ENCODE data around the gene SELENOM.

SELENOM gene

GRCh38 chr22:31107178-31107893, at the start of gene SELENOM:
SELENOM (minus strand) TSS chr22:31107568; CDS start chr22:31107505, 63 bp downstream.
- peak; percentile 97 for DNase-seq (ENCODE audit: low spot score)

DNA sequence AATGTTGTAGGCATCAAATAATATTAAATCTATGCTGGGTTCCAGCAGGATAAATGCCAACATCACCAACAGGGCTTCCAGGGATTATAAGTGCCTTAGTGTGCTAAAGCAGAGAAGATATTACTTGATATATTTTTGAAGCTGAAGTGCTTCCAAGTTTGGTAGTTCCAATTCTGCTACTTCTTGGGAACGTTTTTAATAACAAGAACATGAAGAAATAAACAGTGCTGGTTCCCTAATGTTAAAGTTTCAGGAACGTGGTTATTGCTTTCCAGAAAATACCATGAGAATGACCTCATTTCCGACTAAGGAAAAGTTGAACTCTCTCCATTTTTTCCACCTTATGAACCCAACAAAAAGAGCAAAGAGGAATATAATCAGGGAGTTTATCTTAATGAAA, 48.1 kb upstream of the SELENOM start:
- no peak for DNase-seq (ENCODE audit: low spot score)

- DNase-seq (ENCODE audit: low spot score), result no peak
These were observed 47.6 kb upstream of the SELENOM start for GRCh38 chr22:31154975-31155374.

DNA sequence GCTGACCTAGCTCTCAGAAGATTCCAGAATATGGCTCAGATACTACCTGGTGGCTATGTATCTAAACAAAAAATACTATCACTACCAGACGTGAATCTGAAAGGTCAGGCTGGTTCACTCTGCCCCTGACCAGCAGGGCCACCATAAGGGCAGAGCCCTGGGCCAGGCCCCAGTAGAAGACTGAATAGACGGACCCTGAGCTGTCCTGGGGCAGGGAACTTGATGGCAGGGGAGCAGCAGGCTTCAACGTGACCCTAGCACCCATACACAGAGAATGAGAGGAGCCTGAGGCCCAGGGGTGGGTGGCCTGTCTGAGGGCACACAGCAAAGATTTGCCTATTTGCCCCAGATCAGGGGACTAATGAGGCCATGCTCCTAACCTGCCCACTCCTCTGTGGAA, 46.0 kb upstream of the SELENOM start:
- DNase-seq (ENCODE audit: low spot score), result no peak

DNA sequence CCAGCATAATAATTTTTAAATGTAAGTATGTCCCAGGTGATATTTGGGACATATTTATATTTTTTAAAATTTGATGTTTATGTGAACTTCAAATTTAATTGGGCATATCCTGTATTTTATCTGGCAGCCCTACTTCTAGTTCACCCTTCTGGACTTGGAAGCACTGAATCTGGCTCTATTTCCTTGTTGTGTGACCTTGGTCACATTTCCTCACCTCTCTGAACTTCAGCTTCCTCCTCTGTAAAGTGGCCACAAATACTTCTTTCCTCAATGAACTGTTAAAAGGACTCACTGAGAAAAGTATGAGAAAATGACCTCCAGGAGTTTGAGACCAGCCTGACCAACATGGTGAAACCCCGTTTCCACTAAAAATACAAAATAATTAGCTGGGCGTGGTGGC, 44.5 kb upstream of the SELENOM start:
- no peak for DNase-seq (ENCODE audit: low spot score)

DNA sequence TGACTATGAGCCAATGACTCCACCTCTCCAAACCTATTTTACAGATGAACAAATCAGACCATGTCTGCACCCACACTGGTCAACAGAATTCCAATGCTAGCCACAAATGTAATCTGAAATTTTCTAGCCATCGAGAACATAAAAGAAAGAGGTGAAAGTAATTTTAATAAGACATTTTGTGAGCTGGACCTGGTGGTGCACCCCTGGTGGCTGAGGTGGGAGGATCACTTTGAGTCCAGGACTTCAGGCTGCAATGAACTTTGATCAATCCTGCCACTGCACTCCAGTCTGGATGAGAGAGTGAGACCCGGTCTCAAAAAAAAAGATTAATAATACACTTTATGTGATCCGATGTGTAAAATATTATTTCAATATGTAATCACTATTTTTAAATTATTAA, 43.2 kb upstream of the SELENOM start:
- no peak for DNase-seq (ENCODE audit: low spot score)

DNA sequence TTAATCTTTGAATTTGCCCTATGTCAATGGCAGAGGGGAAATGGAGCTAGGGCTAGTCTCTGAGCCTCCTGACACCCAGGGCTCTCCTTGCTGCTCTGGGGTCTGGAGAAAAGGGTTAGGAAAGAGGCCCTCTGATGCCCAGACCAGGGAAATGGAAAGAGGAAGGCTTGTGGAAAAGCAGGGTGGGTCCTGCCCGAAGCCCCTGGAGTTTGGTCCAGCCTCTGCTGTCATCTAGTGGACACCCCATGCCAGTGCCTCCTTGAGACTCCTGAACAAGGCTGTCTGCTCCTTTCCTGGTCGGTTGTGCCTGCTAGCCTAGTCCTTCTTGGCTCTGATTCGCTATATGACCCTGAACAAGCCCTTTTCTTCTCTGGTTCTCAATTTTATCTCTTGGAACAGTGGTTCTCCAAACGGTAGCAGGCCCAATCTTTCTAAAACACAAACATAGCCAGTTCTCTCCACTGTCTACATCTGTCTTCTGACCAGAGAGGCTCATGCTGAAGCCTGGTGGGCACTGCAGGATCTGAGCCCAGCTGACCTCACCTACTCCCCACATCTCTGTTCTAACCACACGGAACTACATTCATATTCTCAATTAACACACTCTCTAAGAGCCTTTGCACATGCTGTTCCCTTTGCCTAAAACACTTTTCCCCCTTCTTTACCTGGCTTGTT, 41.7 kb upstream of the SELENOM start:
- peak; percentile 67 for DNase-seq (ENCODE audit: low spot score)

GRCh38 chr22:31148488-31148887, 41.1 kb upstream of the SELENOM start:
- DNase-seq (ENCODE audit: low spot score), result no peak

GRCh38 chr22:31144223-31144622, 36.9 kb upstream of the SELENOM start:
- DNase-seq (ENCODE audit: low spot score), result no peak

- no peak for DNase-seq (ENCODE audit: low spot score)
These were observed 36.2 kb upstream of the SELENOM start for GRCh38 chr22:31143537-31143936.

DNA sequence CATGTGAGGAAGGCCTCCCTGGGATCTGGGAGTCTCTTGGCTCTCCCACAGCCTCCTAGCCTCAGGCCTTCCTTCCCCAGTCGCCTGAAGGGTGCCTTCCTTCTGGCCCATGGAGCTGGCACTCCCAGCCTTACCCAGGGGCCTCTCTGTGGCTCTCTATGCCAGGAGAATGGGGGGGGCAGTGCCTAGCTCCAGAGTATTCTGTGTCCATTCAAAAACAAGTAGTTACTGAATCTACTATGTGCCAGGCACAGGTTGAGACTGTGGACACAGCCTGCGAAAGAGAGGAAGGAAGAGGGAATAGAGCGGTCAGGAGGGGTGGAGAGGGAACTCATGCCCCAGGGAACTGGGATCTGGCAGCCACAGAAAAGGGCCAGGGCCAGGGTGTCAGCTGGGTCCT, 35.7 kb upstream of the SELENOM start:
- DNase-seq (ENCODE audit: low spot score), result no peak

DNA sequence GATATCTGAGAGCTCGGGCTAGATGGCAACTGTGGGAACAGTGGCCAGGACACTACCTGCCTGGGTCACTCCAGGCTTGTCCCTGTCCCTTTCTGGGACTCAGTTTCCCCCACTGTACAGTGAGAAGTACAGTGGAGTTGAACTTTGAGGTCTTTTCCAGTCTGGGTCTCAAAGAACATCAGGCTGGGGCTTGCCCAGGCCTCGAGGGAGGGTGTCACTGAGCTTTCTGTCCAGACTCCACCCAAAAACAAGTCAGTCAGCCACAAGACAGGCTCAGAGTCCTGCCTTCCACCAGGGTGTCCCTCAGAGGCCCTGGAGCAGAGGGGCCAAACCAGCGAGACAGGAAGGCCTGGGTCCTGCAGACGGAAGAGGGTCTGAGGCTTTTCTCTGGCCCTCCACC, 34.9 kb upstream of the SELENOM start:
- no peak for DNase-seq (ENCODE audit: low spot score)

- no peak for DNase-seq (ENCODE audit: low spot score)
These were observed 34.2 kb upstream of the SELENOM start for GRCh38 chr22:31141551-31141950.

GRCh38 chr22:31140746-31141145, 33.4 kb upstream of the SELENOM start:
- DNase-seq (ENCODE audit: low spot score), result no peak

- DNase-seq (ENCODE audit: low spot score), result no peak
These were observed 32.7 kb upstream of the SELENOM start, which contains the start of gene PLA2G3 for GRCh38 chr22:31139866-31140716. PLA2G3 (minus strand) TSS chr22:31140508; CDS start chr22:31140354, 154 bp downstream.

- no peak for DNase-seq (ENCODE audit: low spot score)
These were observed 31.7 kb upstream of the SELENOM start for GRCh38 chr22:31139066-31139465.

GRCh38 chr22:31138126-31138525, 30.8 kb upstream of the SELENOM start:
- DNase-seq (ENCODE audit: low spot score), result no peak

- no peak for DNase-seq (ENCODE audit: low spot score)
These were observed 30.4 kb upstream of the SELENOM start for GRCh38 chr22:31137721-31138120.

GRCh38 chr22:31136711-31137110, 29.3 kb upstream of the SELENOM start:
- DNase-seq (ENCODE audit: low spot score), result no peak

- DNase-seq (ENCODE audit: low spot score), result no peak
These were observed 28.8 kb upstream of the SELENOM start for GRCh38 chr22:31136155-31136554.

- DNase-seq (ENCODE audit: low spot score), result no peak
These were observed 28.3 kb upstream of the SELENOM start for GRCh38 chr22:31135706-31136105.

GRCh38 chr22:31134688-31135087, 27.3 kb upstream of the SELENOM start:
- DNase-seq (ENCODE audit: low spot score), result no peak

GRCh38 chr22:31133911-31134310, 26.5 kb upstream of the SELENOM start:
- no peak for DNase-seq (ENCODE audit: low spot score)

All from kidney capillary endothelial cell (primary cell).